GM12891 (cell line): Measurements from ENCODE around the gene UBE2Q1.

ENCODE experiments used
- PAX5 ChIP-seq: IDR thresholded peaks from 2 replicates; pipeline ENCODE4 v1.6.1; 2011; ENCODE audit warnings: low read length, moderate library complexity, mild to moderate bottlenecking; ENCODE audit not compliant: insufficient read depth, severe bottlenecking
- POLR2A ChIP-seq: IDR thresholded peaks from 2 replicates; pipeline ENCODE4 v1.6.1; 2011; ENCODE audit warnings: low read depth, low read length, control low read depth
- POLR2AphosphoS5 ChIP-seq: IDR thresholded peaks from 2 replicates; pipeline ENCODE4 v1.6.1; 2011; ENCODE audit warnings: low read depth, low read length, control low read depth
- POU2F2 ChIP-seq: IDR thresholded peaks from 2 replicates; pipeline ENCODE4 v1.6.1; 2011; ENCODE audit warnings: low read depth, mild to moderate bottlenecking, control low read depth, low read length, moderate library complexity
- SPI1 ChIP-seq: IDR thresholded peaks from 2 replicates; pipeline ENCODE4 v1.6.1; 2011; ENCODE audit warnings: low read depth, low read length, control low read depth
- TAF1 ChIP-seq: IDR thresholded peaks from 2 replicates; pipeline ENCODE4 v1.6.1; 2011; ENCODE audit warnings: low read depth, low read length, control low read depth

DNA sequence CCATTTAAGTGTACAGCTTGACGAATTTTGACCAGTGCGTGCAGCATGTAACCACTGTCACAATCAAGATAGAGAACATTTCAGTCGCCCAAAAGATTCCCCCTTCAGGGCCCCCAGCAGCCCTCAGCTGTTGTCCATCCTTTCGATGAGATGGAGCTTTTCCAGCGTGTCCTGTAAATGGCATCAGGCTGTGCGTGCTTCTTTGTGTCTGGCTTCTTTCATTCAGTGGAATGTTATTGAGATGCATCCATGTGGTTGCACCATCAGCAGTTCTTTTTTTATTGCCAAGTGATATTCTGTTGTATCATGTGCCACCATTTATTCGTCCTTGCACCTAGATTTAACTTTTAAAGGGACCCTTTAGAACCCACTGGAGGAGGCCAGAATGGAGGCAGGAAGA is 21.9 kb downstream of the UBE2Q1 start:
- TF ChIP-seq POLR2A (no peak), POLR2AphosphoS5 (no peak), POU2F2 (no peak), TAF1 (no peak), SPI1 (no peak), PAX5 (no peak)
